A549 (cell line): ENCODE results near the gene ANKRD40.

Experiments
- CTCF ChIP-seq: fragments of >200 bp; sonication (Bioruptor Twin); formaldehyde crosslinking; IDR thresholded peaks from 3 replicates; pipeline ENCODE4 v1.5.1; 2016
- EP300 ChIP-seq, 2 experiments: fragments of >200 bp; sonication (Bioruptor Twin); formaldehyde crosslinking; IDR thresholded peaks; 2 replicates in 1 of 2; 3 replicates in 1 of 2; pipeline ENCODE4 v1.6.1; 2016 to 2017
- HOXB5 ChIP-seq: fragments of 250-450 bp; sonication (Bioruptor Pico); IDR thresholded peaks from 2 replicates; pipeline ENCODE4 v1.5.0; 2020; ENCODE audit warnings: mild to moderate bottlenecking, moderate library complexity
- POLR2A ChIP-seq: IDR thresholded peaks from 2 replicates; pipeline ENCODE4 v1.6.1; 2012; ENCODE audit warnings: mild to moderate bottlenecking, low read length

- TF ChIP-seq POLR2A: no peak
- no peak for TF ChIP-seq CTCF
- no peak for TF ChIP-seq HOXB5 (CRISPR knock-in tag)
- TF ChIP-seq EP300 (IDR thresholded peaks at IDR 0.05): no peak
Observed at GRCh38 chr17:50675627-50676026, 32.1 kb downstream of the ANKRD40 start.
